ENCODE data around the gene RAB44. TPM values are rescaled to one million over a fixed set of nuclear protein-coding genes. Genes with fewer than 3 reads are reported as not detected.

RAB44 gene
- total and polyA plus RNA-seq, 9 of the 15 experiments (the other 6 are each of a cell fraction or from before 2014, with no cell fraction given), result not detected

GRCh38 chr6:36678488-36679042, 19.1 kb upstream of the RAB44 start, which contains the start of gene CDKN1A (continued):
- TF ChIP-seq, protein P1, sequence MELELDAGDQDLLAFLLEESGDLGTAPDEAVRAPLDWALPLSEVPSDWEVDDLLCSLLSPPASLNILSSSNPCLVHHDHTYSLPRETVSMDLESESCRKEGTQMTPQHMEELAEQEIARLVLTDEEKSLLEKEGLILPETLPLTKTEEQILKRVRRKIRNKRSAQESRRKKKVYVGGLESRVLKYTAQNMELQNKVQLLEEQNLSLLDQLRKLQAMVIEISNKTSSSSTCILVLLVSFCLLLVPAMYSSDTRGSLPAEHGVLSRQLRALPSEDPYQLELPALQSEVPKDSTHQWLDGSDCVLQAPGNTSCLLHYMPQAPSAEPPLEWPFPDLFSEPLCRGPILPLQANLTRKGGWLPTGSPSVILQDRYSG (tag; conservative IDR thresholded peaks at IDR 0.05; ENCODE audit: low read depth), result no peak
- TF ChIP-seq DIDO1 (tag; IDR thresholded peaks at IDR 0.05; ENCODE audit: low read depth), result no peak
- TF ChIP-seq ZNF24 (IDR thresholded peaks at IDR 0.05), result no peak
- no peak for TF ChIP-seq ZNF124 (CRISPR knock-in tag; IDR thresholded peaks at IDR 0.05)
- no peak for TF ChIP-seq HMG20A (CRISPR knock-in tag; conservative IDR thresholded peaks at IDR 0.05)
- TF ChIP-seq CCAR2 (IDR thresholded peaks at IDR 0.05; ENCODE audit: low read depth, low read length), result no peak
- TF ChIP-seq ZNF551 (CRISPR knock-in tag; IDR thresholded peaks at IDR 0.05), result no peak
- no peak for TF ChIP-seq ZNF184 (CRISPR knock-in tag; IDR thresholded peaks at IDR 0.05)
- TF ChIP-seq TRIM24 (IDR thresholded peaks at IDR 0.05), result no peak
- TF ChIP-seq SRF (CRISPR knock-in tag; IDR thresholded peaks at IDR 0.05), result no peak
- TF ChIP-seq RAD21 (CRISPR knock-in tag; conservative IDR thresholded peaks at IDR 0.05 in 1 of 2, IDR thresholded peaks at IDR 0.05 in 1 of 2), result 0 out of 4 replicates have a peak, but pooled peaks of 1 of the 2 experiments have one; percentile 7
- TF ChIP-seq KLF13 (tag; IDR thresholded peaks at IDR 0.05; ENCODE audit: borderline replicate concordance, low read depth), result no peak
- TF ChIP-seq HMBOX1 (IDR thresholded peaks at IDR 0.05), result no peak
- TF ChIP-seq TAF15 (IDR thresholded peaks at IDR 0.05; ENCODE audit: low read depth, low read length), result no peak
- TF ChIP-seq CHD7 (IDR thresholded peaks at IDR 0.05; ENCODE audit: low read depth, low read length), result no peak
- TF ChIP-seq ZNF23 (CRISPR knock-in tag; IDR thresholded peaks at IDR 0.05), result no peak

Measured in K562 (cell line).